ENCODE data around the gene TRMT10B.
"Not testable (repeated sequence)": the region's sequence is repeated elsewhere in the genome, so short reads cannot be mapped to it uniquely, and the experiment has no call there.

TRMT10B gene

GRCh38 chr9:37800631-37801286 lies 47.2 kb downstream of the TRMT10B start, which contains the start of gene DCAF10:
Gene DCAF10, plus strand, starts transcription at chr9:37800797. Its CDS starts 70 bp downstream, at chr9:37800867.
- peak; percentile 83 for DNase-seq (ENCODE audit: low spot score)

- DNase-seq (ENCODE audit: low spot score), result peak; percentile 24
These were observed 47.8 kb downstream of the TRMT10B start for GRCh38 chr9:37801287-37801850.

- DNase-seq (ENCODE audit: low spot score), result no peak
These were observed 48.5 kb downstream of the TRMT10B start for GRCh38 chr9:37801959-37802711.

- no peak for DNase-seq (ENCODE audit: low spot score)
These were observed 52.7 kb downstream of the TRMT10B start for GRCh38 chr9:37806271-37806670.

- not testable (repeated sequence) for DNase-seq (ENCODE audit: low spot score)
These were observed 56.1 kb downstream of the TRMT10B start for GRCh38 chr9:37809676-37810075.

GRCh38 chr9:37811906-37812476 lies 58.4 kb downstream of the TRMT10B start:
- DNase-seq (ENCODE audit: low spot score), result no peak

GRCh38 chr9:37812773-37813379 lies 59.3 kb downstream of the TRMT10B start:
- DNase-seq (ENCODE audit: low spot score), result no peak

- no peak for DNase-seq (ENCODE audit: low spot score)
These were observed 65.2 kb downstream of the TRMT10B start for GRCh38 chr9:37818849-37819248.

GRCh38 chr9:37820142-37820541 lies 66.5 kb downstream of the TRMT10B start:
- no peak for DNase-seq (ENCODE audit: low spot score)

GRCh38 chr9:37825174-37825573 lies 71.6 kb downstream of the TRMT10B start:
- not testable (repeated sequence) for DNase-seq (ENCODE audit: low spot score)

GRCh38 chr9:37827483-37828165 lies 74.0 kb downstream of the TRMT10B start:
- no peak for DNase-seq (ENCODE audit: low spot score)

All from SW480 (cell line).